NCI-H1694 (cell line): ENCODE results near the gene SMAP1.

Experiments
- DNase-seq: peaks from one replicate; lab custom pipeline; 2025; lab: John Stamatoyannopoulos, UW

SMAP1 gene

GRCh38 chr6:70900047-70900446, 232.4 kb downstream of the SMAP1 start:
- no peak for DNase-seq

GRCh38 chr6:70901324-70901723, 233.6 kb downstream of the SMAP1 start:
- no peak for DNase-seq

GRCh38 chr6:70903665-70904452, 236.2 kb downstream of the SMAP1 start:
- no peak for DNase-seq

- DNase-seq = no peak
These were observed 238.1 kb downstream of the SMAP1 start for GRCh38 chr6:70905742-70906141.
